GM13976 (cell line): Measurements from ENCODE around the gene SAPCD2.

ENCODE experiments used
- DNase-seq: peaks from one replicate; pipeline ENCODE4 v3.0.0; 2012; ENCODE audit warnings: low spot score
- in situ Hi-C: fragments of 300-500 bp; cut with MboI; formaldehyde crosslinking; loops from one replicate; pipeline ENCODE4 v1.12.0; 2022; ENCODE audit warnings: low sequenced_read_pairs, mixed read lengths, inconsistent platforms; ENCODE audit not compliant: unreplicated experiment
- TF ChIP-seq, protein P1 (sequence below): IDR thresholded peaks from 2 replicates; pipeline ENCODE4 v1.5.1; 2012; ENCODE audit warnings: borderline replicate concordance, mild to moderate bottlenecking; ENCODE audit not compliant: insufficient read depth; ENCODE audit errors: extremely low read depth, missing control alignments, control extremely low read depth

SAPCD2 gene

DNA sequence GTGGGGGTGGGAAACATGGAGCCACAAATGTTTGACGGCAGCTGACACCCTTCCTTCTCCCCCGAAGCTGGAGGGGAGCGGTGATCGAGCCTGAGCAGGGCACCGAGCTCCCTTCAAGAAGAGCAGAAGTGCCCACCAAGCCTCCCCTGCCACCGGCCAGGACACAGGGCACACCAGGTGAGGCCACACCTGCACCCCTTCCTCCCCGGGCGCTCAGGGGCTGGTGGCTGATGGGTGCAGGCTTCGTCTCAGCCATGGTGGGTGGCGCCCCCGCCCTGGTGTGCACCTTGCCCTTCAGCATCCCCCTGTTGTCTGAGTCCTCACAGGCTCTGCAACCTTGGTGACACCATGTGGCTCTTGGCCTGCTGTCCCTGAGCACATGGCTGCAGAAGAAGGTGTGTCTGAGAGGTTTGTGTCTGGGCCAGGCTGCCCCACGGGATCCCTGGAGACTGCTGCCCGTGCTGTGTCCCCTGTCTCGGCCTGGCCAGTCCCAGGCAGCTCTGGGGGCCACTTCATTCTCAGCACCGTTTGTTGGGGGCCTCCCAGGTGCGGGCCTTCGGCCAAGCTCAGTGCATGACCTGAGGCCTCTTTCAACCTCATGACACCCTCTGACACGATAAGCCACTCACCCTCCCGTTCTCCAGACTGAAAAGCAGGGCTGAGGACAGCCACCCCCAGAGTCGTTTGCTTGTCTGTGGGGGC, 27.6 kb upstream of the SAPCD2 start:
- TF ChIP-seq, protein P1, sequence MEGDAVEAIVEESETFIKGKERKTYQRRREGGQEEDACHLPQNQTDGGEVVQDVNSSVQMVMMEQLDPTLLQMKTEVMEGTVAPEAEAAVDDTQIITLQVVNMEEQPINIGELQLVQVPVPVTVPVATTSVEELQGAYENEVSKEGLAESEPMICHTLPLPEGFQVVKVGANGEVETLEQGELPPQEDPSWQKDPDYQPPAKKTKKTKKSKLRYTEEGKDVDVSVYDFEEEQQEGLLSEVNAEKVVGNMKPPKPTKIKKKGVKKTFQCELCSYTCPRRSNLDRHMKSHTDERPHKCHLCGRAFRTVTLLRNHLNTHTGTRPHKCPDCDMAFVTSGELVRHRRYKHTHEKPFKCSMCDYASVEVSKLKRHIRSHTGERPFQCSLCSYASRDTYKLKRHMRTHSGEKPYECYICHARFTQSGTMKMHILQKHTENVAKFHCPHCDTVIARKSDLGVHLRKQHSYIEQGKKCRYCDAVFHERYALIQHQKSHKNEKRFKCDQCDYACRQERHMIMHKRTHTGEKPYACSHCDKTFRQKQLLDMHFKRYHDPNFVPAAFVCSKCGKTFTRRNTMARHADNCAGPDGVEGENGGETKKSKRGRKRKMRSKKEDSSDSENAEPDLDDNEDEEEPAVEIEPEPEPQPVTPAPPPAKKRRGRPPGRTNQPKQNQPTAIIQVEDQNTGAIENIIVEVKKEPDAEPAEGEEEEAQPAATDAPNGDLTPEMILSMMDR = no peak
- no peak for DNase-seq
- in situ Hi-C loops = no loop called here

DNA sequence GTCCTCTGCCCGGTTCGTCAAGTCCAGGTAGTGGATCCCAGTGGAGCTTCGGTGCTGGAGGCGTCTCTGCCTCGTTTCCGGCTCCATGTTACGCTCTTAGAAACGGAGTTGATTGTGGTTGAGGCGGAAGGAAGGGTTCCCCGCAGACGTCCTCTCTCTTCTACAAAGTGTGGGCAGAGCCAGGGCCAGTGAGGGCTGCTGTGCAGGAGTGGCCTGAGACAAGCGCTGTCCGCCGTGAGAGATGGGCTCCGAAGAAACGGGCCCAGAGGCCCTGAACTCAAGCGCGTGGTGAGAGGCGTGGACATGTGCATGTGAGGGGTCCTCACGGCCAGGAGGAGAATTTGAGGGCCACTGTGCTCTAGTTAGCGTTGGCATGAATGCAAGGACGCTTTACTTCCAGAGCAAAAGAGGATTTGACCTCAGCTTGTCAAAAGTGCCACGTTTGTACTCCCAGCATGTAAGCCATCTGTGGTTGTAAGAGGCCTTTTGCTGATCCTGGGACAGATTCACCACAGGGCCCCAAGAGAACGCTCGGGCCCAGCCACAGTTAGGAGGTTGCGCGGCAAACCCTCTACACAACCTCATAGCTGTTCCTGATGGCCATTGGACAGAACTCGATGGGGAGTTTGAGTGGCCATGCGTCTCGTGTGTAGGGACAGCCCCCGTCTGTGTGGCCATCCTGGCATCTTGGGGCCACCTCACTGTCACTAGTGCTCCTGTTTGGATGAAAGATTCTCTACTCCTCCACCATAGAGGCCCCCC, 26.6 kb upstream of the SAPCD2 start:
- TF ChIP-seq, protein P1 = no peak
- in situ Hi-C loops = no loop called here
- DNase-seq = no peak

DNA sequence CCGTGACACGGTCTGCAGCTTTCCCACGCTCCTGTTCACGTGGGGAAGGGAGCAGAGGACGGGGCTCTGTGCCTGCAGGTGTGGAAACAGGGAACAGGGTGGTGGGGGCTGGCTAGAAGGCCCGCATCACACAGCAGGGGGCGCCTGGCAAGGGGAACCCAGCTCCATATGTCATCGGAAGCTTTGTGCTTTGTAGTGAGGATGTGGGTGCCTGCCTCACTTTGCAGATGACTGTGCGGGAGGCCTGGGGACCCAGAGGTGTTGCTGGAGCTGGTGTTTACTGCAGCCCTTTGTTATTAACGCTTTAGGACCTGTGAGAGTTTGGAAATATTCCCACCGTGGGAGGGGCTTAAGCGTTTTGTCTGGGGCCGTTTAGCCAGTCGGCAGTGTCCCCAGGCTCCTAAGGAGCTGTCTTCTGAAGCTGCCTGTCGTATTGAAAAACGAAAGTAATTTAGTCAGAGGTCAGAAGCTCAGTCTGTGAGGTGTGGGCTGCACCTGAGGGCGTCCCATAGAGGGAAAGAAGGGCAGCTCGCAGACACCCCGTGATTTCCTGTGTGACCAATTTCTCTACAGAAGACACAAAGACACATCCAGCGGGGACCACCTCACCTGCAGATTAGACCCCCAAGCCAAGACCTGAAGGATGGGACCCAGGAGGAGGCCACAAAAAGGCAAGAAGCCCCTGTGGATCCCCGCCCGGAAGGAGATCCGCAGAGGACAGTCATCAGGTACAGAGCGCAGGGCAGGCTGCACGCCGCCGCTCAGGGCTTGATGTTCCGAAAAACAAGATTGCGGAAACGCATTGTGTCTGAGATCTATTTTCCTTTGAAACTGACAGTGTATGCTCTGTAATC, 25.5 kb upstream of the SAPCD2 start:
- TF ChIP-seq, protein P1 = peak; percentile 60
- in situ Hi-C loops = no loop called here
- peak; percentile 88 for DNase-seq

DNA sequence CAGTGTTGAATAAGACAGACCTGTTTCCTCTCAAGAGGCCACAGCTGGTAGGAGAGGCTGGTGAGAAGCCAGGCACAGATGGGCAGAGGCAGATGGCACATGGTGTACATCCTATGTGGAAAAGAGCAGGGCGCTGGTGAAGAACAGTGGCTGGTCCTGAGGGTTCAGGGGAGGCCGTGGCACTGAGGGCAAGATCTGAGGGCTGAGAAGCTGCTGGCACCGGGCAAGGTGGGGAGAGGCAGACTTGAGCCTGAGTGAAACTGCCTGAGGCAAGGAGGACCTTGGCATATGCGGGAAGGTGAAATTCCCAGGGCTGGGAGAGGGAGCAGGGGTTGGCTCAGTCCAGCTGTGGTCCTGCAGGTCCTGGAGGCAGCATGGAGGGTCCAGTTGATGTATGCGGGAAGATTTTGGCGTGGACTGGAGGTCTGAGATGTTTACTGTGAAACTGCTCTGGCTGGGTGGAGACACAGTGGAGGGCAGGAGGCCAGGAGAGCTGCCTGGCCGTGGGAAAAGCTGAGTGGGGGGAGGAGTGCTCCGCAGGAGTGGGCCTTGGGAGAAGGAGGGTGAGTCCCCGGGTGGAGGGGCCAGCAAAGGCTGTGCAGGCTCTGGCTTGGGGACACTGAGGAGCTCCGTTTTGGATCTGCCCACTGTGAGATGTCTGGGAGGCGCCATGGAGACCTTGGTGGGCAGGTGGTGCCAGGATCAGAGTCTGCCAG, 19.0 kb upstream of the SAPCD2 start:
- in situ Hi-C loops = no loop called here
- no peak for DNase-seq
- TF ChIP-seq, protein P1 = no peak

DNA sequence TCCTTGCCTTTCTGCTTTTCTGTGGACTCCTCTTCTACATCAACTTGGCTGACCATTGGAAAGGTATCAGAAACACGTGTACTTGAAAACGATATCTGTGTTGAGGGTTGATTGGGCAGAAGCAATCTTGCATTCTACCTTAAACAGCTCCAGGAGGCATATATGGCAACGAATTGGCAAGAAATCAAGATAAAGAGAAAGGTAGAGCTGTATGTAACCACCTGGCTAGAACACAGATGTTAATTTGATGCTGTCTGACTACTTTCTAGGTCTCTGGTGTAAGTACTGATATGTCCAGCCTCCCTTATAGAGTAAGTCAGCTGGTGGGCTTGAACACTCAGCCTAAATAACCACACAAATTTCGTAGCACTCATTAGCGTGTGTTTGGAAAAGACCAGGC, 17.8 kb upstream of the SAPCD2 start:
- in situ Hi-C loops = no loop called here
- DNase-seq = no peak
- TF ChIP-seq, protein P1 = no peak
